Measurements from ENCODE around the gene SCAPER. TPM values are rescaled to one million over a fixed set of nuclear protein-coding genes. Genes with fewer than 3 reads are reported as not detected.

SCAPER gene
- total RNA-seq, 1 experiment from 2014 or later, result 14.7 TPM

GRCh38 chr15:76449455-76449854 lies 455.7 kb downstream of the SCAPER start:
- Histone ChIP-seq H3K27me3 (ENCODE audit: insufficient read depth, low read length) (no peaks in the 10 kb centered on the region), H3K9ac (ENCODE audit: low read length) (no peak overlapping the region), H3K27ac (ENCODE audit: low read depth, low read length) (no peak overlapping the region), H2AFZ (ENCODE audit: low read depth, low read length, poor library complexity, severe bottlenecking) (no peak overlapping the region), H3K4me2 (ENCODE audit: low read length) (no peak overlapping the region), H3K4me3 (replicated peaks in 1 of 2; ENCODE audit: low read depth in 1 of 2, low read length in 2 of 2) (no peak overlapping the region), H3K9me2 (ENCODE audit: insufficient read depth) (no peaks in the 10 kb centered on the region), H3K36me3 (ENCODE audit: control insufficient read depth in 1 of 2, insufficient read depth in 2 of 2, low read length in 2 of 2) (no peaks in the 10 kb centered on the region), H3K4me1 (ENCODE audit: control insufficient read depth in 1 of 2, insufficient read depth in 2 of 2, low read length in 2 of 2) (no peaks in the 10 kb centered on the region), H4K20me1 (ENCODE audit: insufficient read depth) (no peaks in the 10 kb centered on the region), H3K79me2 (ENCODE audit: insufficient read depth, low read length) (no peaks in the 10 kb centered on the region), H3K9me3 (ENCODE audit: control insufficient read depth in 1 of 2, insufficient read depth in 1 of 2, low read depth in 1 of 2, low read length in 2 of 2) (no peaks in the 10 kb centered on the region)
- intact Hi-C loops (cut with micrococcal nuclease), result no loop called here
- TF ChIP-seq REST (IDR thresholded peaks at IDR 0.05; ENCODE audit: low read depth) (no peak), CBX3 (IDR thresholded peaks at IDR 0.05; ENCODE audit: low read depth) (no peak), MAX (IDR thresholded peaks at IDR 0.05) (no peak), TCF7L2 (IDR thresholded peaks at IDR 0.05; ENCODE audit: borderline replicate concordance, extremely low read depth, insufficient read depth, insufficient read length) (no peak), POLR2AphosphoS5 (IDR thresholded peaks at IDR 0.05; ENCODE audit: low read depth, low read length) (no peak), ELF1 (IDR thresholded peaks at IDR 0.05; ENCODE audit: borderline replicate concordance, low read depth) (no peak), ZNF274 (IDR thresholded peaks at IDR 0.05; ENCODE audit: low read depth, low read length) (no peak), EZH2phosphoT487 (IDR thresholded peaks at IDR 0.05; ENCODE audit: borderline replicate concordance) (no peak)
- no peak for ATAC-seq
- POLR2A ChIA-PET, result no interaction called here
- RAD21 ChIA-PET (ENCODE audit: low non-redundant PET in 1 of 2, low total read pairs in 2 of 2, uncharacterized antibody in 2 of 2, unreplicated experiment in 2 of 2), result no interaction called here
- no peak for DNase-seq (ENCODE audit: low read depth, low spot score)
- BruUV-seq (replicated peaks), result no TSS peak
- CTCF ChIA-PET, result no interaction called here

All from HCT116 (cell line).